ACC112 (cell line): ENCODE data around the gene ARMH2.

Source experiments
- H2AFZ ChIP-seq: fragments of 200-600 bp; sonication (generic); one replicate; pipeline ENCODE4 v1.6.0; 2017; ENCODE audit warnings: antibody characterized with exemption, low read length; ENCODE audit not compliant: unreplicated experiment
- H3K27ac ChIP-seq: fragments of 200-600 bp; sonication (generic); 2 replicates; pipeline ENCODE4 v1.5.1; 2014; ENCODE audit warnings: low read depth, mild to moderate bottlenecking, antibody characterized with exemption, low read length, moderate library complexity
- H3K27me3 ChIP-seq: fragments of 200-600 bp; sonication (generic); 2 replicates; pipeline ENCODE4 v1.6.1; 2014; ENCODE audit warnings: mild to moderate bottlenecking, antibody characterized with exemption, low read length, moderate library complexity, mixed read lengths; ENCODE audit not compliant: insufficient read depth
- H3K36me3 ChIP-seq: fragments of 200-600 bp; sonication (generic); 2 replicates; pipeline ENCODE4 v1.6.1; 2016; ENCODE audit warnings: mild to moderate bottlenecking, antibody characterized with exemption, low read length, moderate library complexity, mixed read lengths; ENCODE audit not compliant: insufficient read depth
- H3K4me1 ChIP-seq: fragments of 200-600 bp; sonication (generic); one replicate; pipeline ENCODE4 v1.6.1; 2016; ENCODE audit warnings: low read length, mixed read lengths; ENCODE audit not compliant: insufficient read depth, unreplicated experiment, control insufficient read depth
- H3K4me3 ChIP-seq: fragments of 200-600 bp; sonication (generic); 2 replicates; pipeline ENCODE4 v1.5.1; 2014; ENCODE audit warnings: mild to moderate bottlenecking, low read depth, low read length
- H3K79me2 ChIP-seq: fragments of 200-600 bp; sonication (generic); one replicate; pipeline ENCODE4 v1.6.0; 2016; ENCODE audit warnings: low read length; ENCODE audit not compliant: control insufficient read depth, unreplicated experiment, insufficient read depth

Gene ARMH2

DNA sequence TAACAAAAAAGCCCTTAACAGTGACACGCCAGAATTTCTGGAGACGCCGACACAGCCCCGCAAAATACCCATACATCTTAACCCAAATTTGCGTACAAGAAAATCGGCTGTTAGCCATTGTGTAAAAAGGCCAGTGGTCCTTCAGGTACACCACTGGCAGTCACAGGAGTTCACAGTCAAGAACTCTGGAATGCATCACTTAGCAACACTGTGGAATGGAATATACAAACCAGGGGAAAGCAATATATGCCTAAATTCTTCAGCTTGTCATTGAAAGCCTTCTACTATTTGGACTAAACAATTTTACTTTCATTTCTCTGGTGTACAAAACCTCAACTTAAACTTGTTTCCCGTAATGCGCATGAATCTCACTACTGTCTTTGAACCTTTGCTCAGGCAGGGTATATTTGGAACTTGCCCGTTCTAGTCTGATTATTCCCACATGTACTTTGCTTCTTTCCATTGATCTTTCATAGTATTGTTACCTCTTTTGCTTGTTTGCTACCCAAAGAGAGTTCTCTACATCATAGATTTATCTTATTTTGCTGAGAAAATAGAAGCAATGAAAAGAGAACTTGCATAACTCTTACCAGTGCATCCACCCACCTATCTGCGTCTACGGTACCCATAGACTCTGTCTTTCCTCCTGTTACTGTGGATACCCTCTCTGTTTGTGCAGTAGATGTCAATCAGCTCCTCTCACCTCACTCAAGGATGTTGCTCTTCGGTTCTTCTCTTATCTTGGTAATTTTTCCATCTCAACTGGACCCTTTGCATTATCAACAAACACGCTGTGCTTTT is at the start of gene ARMH2:
ARMH2 (minus strand) TSS at position 178 of the 801 bp plus-strand sequence; CDS start at position 118, 60 bp downstream.
- Histone ChIP-seq H2AFZ (no peak within 1 kb of the TSS), H3K4me1 (peaks cover 22% of the 10 kb centered on the region), H3K4me3 (no peak within 1 kb of the TSS), H3K27me3 (no peaks in the 10 kb centered on the region), H3K27ac (no peak within 1 kb of the TSS), H3K36me3 (no peaks in the 10 kb centered on the region), H3K79me2 (no peaks in the 10 kb centered on the region)

DNA sequence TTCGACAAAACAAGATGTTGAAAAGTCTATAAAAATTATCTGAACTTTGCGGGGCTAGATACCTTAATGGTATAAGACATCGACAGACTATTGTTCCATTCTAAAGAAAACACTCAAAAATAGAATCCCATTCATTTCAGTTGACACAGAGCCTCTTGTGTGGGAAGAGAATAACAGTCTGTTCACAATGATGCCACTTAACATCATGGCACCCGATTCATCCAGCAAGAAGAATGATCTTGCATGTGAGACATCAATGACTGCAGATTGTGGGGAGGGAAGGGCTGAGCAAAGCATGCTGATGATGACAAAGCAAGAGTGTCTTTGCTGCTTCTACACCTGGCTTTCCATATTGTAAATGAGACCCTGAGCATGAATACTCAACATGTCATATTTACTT is 49.7 kb upstream of the ARMH2 start:
- no peak overlapping the region for H3K27ac ChIP-seq
- no peak overlapping the region for H2AFZ ChIP-seq
- H3K4me1 ChIP-seq = no peaks in the 10 kb centered on the region
- no peaks in the 10 kb centered on the region for H3K27me3 ChIP-seq
- H3K4me3 ChIP-seq = no peak overlapping the region
- H3K79me2 ChIP-seq = no peaks in the 10 kb centered on the region
- H3K36me3 ChIP-seq = no peaks in the 10 kb centered on the region

DNA sequence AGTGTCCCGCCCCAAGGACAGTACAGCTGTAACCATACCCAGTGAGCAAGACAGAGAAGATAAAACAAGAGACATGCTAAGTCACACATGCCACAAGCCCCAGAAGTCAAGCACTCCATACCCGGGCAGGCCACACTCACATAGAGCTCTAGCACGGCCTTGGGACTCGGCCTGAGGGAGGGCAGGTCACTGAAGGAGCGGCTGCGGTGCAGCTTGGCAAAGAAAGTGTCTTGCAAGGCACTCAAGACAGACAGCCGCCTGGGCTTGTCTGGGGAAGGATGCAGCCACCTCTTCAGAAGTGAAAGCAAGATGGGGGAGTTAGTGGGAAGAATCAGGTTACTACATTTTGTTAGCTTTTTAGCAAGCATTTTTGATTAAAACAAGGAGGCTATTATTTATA is 48.7 kb upstream of the ARMH2 start:
- Histone ChIP-seq H3K36me3 (no peaks in the 10 kb centered on the region), H3K27ac (no peak overlapping the region), H3K4me1 (no peaks in the 10 kb centered on the region), H2AFZ (no peak overlapping the region), H3K4me3 (no peak overlapping the region), H3K79me2 (no peaks in the 10 kb centered on the region), H3K27me3 (0 out of 2 replicates have a peak, but pooled peaks cover under 1% of the 10 kb centered on the region)

DNA sequence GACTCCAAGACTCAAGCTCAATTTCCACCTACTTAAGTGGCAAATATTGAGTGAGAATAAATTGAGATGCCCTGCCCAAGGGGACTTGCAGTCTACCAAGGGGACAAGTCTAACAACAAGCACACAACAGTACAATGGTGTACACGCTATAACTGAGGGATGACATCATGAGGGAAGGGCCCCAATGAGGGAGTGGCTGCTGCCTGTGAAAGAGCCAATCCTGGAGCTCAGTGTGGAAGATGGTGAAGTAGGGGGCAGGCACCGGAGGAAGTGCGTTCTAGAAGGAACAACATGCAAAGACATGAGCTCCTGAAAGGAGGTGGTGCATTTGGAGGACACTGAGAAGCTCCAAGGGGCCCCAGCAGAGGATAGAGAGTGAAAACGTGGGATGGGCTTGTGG is 46.9 kb upstream of the ARMH2 start:
- Histone ChIP-seq H3K27ac (no peak overlapping the region), H3K79me2 (no peaks in the 10 kb centered on the region), H3K4me3 (no peak overlapping the region), H3K4me1 (no peaks in the 10 kb centered on the region), H2AFZ (no peak overlapping the region), H3K27me3 (peaks cover 4% of the 10 kb centered on the region; the same call in 1 of the 2 replicates), H3K36me3 (no peaks in the 10 kb centered on the region)

DNA sequence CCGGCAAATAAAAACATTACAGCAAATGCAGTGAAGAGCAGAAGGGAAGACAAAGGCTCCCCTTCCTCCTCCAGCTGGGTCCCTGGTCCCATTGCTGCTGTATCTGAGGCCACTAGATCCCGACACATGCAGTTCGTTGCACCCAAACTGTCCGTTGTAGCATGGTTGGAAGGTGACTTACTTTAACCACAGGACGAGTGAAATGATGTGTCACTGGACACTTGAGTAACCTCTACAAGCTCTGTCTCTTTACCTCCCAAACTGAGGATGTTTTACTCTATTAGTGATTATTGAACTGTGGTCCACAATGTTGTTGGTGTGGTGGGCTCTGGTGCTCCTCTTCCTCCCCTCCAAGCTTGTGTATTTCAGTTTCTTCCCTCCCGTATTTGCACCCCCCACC is 46.2 kb upstream of the ARMH2 start:
- no peak overlapping the region for H2AFZ ChIP-seq
- H3K4me1 ChIP-seq = no peaks in the 10 kb centered on the region
- H3K4me3 ChIP-seq = no peak overlapping the region
- no peak overlapping the region for H3K27ac ChIP-seq
- no peaks in the 10 kb centered on the region for H3K36me3 ChIP-seq
- H3K79me2 ChIP-seq = no peaks in the 10 kb centered on the region
- H3K27me3 ChIP-seq = peaks cover 4% of the 10 kb centered on the region; the same call in 1 of the 2 replicates

DNA sequence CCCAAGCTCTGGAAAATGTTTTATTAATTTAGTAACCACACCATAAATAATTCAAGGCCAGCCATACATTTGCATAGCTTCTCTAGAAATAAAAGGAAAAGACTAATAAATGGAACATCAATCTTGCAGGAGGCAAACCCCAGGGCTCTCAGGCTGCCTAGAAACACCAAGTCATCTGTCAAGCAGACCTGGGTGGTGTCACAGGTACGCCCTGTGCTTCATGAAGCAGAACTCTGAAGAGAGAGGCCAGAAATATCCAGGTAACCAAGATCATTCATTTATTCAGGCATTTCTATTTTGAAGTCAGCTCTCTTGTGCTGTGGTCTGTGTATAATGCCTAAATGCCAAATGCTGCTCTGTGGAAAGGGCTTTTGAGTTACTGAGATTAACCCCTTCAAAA is 45.3 kb upstream of the ARMH2 start:
- no peak overlapping the region for H3K27ac ChIP-seq
- H3K4me3 ChIP-seq = no peak overlapping the region
- no peaks in the 10 kb centered on the region for H3K79me2 ChIP-seq

DNA sequence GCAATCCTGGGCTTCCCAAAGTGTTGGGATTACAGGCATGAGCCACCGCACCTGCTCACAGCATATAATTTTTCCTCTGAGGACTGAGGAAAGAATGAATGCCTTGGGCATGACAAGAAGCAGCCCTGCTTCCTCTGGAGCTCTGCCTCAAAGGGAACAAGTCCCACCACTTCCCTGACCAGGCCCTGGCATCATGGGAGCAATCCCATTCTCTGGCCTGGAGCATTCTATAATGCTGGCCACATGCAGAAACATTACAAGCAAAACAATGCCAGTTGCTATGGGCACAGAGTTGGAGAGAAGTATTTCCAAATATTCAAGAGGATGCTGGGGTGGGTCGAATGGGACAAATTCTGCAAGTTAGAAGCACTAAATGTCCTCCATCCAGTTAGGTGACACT is 41.5 kb upstream of the ARMH2 start:
- no peak overlapping the region for H3K27ac ChIP-seq
- H3K36me3 ChIP-seq = no peaks in the 10 kb centered on the region
- H3K4me1 ChIP-seq = no peaks in the 10 kb centered on the region
- peaks cover 4% of the 10 kb centered on the region; the same call in 1 of the 2 replicates for H3K27me3 ChIP-seq
- no peak overlapping the region for H2AFZ ChIP-seq
- no peak overlapping the region for H3K4me3 ChIP-seq
- H3K79me2 ChIP-seq = no peaks in the 10 kb centered on the region

More for the DNA sequence above, 45.3 kb upstream of the ARMH2 start:
- H2AFZ ChIP-seq = no peak overlapping the region
- H3K4me1 ChIP-seq = no peaks in the 10 kb centered on the region
- no peaks in the 10 kb centered on the region for H3K36me3 ChIP-seq
- H3K27me3 ChIP-seq = peaks cover 4% of the 10 kb centered on the region; the same call in 1 of the 2 replicates

DNA sequence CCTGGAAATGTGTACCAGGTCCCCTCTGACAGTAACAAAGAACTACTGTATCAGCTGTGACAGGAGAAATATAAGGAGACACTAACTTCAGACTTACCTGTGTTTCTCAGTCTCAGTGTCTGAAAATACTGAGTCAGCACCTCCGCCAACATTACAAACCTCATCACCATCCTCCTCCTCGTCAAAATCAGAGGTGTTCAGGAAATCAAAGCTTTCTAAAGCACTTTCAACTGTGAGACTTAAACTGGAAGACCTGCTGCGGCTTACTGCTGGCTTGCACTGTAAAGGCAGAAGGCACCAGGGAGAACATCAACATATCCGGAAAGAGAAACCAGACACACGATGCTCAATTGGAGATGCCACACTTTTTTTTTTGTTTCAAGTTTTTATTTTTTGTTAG is 40.3 kb upstream of the ARMH2 start:
- Histone ChIP-seq H3K27ac (no peak overlapping the region), H2AFZ (no peak overlapping the region), H3K36me3 (no peaks in the 10 kb centered on the region)

DNA sequence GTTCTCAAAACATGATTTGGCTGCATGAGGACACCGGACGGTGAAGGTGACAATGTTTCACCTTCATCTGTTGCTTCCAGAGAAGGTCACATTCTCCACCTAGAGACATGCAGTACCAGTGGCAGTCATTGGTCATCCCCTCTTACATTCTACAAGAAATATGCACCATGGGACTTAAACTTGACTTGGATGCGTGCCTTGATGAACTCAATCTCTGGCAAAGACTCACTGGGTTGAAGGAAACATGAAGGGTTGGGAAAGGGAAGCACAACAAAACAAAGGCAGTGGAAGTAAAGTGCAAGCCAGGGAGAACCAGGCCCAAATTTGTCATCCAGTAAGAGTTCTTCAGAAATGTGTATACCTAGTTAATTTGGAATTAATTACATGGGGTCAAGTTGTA is 39.4 kb upstream of the ARMH2 start:
- Histone ChIP-seq H3K4me3 (no peak overlapping the region), H3K79me2 (no peaks in the 10 kb centered on the region), H3K4me1 (no peaks in the 10 kb centered on the region)

More for the DNA sequence above, 40.3 kb upstream of the ARMH2 start:
- H3K79me2 ChIP-seq = no peaks in the 10 kb centered on the region
- no peaks in the 10 kb centered on the region for H3K4me1 ChIP-seq
- H3K27me3 ChIP-seq = peaks cover 4% of the 10 kb centered on the region; the same call in 1 of the 2 replicates
- H3K4me3 ChIP-seq = no peak overlapping the region

DNA sequence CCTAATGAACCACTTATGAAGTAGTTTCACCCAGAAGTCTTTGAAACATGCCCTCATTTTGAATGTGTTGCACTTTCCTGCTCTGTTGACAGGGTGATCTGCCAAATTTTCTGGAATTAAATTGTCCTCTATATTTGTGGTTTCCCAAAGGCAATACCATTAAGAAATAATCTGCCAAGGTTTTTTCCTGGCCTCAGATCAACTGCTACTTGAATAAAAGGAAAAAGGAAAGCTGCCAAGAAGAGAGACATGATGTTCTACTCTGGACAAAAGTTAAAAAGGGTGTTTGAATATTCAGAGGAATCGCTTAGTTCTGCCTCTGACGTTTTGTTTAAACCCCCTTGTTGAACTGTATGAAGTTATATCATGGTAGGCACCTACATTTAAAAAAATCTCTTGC is 37.4 kb upstream of the ARMH2 start:
- Histone ChIP-seq H2AFZ (no peak overlapping the region), H3K79me2 (no peaks in the 10 kb centered on the region), H3K4me3 (no peak overlapping the region), H3K27me3 (no peaks in the 10 kb centered on the region), H3K36me3 (no peaks in the 10 kb centered on the region), H3K27ac (no peak overlapping the region), H3K4me1 (peaks cover 16% of the 10 kb centered on the region)

More for the DNA sequence above, 39.4 kb upstream of the ARMH2 start:
- Histone ChIP-seq H2AFZ (no peak overlapping the region), H3K27ac (no peak overlapping the region), H3K27me3 (peaks cover 4% of the 10 kb centered on the region; the same call in 1 of the 2 replicates), H3K36me3 (no peaks in the 10 kb centered on the region)
